GM19025 (cell line): Measurements from ENCODE around the gene GNL3L.
"Not testable (repeated sequence)": the region's sequence is repeated elsewhere in the genome, so short reads cannot be mapped to it uniquely, and the experiment has no call there.

Experiments
- ATAC-seq: cut with Tn5 transposase; IDR thresholded peaks from one replicate; pipeline ENCODE4 v1.9.1; 2021; ENCODE audit warnings: mild to moderate bottlenecking, low read depth, moderate library complexity; ENCODE audit not compliant: unreplicated experiment

The GNL3L gene

GRCh38 chrX:54551801-54552200, 21.8 kb downstream of the GNL3L start:
- ATAC-seq, result no peak

GRCh38 chrX:54555006-54555405, 25.0 kb downstream of the GNL3L start:
- ATAC-seq, result not testable (repeated sequence)

GRCh38 chrX:54560411-54560810, 30.4 kb downstream of the GNL3L start:
- ATAC-seq, result no peak

- no peak for ATAC-seq
Observed at GRCh38 chrX:54561622-54562021, 31.6 kb downstream of the GNL3L start.

- no peak for ATAC-seq
Observed at GRCh38 chrX:54564936-54565335, 34.9 kb downstream of the GNL3L start.

- no peak for ATAC-seq
Observed at GRCh38 chrX:54570332-54570731, 40.3 kb downstream of the GNL3L start.

- not testable (repeated sequence) for ATAC-seq
Observed at GRCh38 chrX:54572641-54573040, 42.6 kb downstream of the GNL3L start.

GRCh38 chrX:54597728-54598127, 67.7 kb downstream of the GNL3L start:
- ATAC-seq, result no peak

- no peak for ATAC-seq
Observed at GRCh38 chrX:54602563-54602962, 72.5 kb downstream of the GNL3L start.
